LNCAP (cell line): ENCODE results near the gene MOV10L1.

Experiments
- CTCF ChIP-seq: fragments of 450-650 bp; IDR thresholded peaks from 2 replicates; pipeline ENCODE4 v1.5.1; 2017; ENCODE audit warnings: mild to moderate bottlenecking

The MOV10L1 gene

DNA sequence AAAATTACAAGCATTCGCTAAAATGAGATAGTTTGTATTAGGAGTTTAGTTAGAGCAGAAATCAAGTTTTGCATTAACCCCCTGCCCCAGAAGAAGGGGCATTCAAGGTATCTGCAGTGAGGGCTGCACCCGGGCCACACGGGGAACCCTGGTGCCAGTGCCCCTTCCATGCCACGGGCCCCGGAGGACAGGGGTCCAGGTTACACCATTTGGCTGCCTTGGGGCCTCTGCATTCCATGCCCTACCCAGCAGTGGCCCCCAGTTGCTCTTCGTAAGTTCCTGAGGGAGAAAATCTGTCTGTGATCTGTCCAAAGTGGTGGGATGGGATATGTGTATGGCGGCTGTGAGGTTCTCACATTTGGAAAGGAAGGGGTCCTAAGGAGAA lies 63.9 kb downstream of the MOV10L1 start:
- no peak for TF ChIP-seq CTCF

DNA sequence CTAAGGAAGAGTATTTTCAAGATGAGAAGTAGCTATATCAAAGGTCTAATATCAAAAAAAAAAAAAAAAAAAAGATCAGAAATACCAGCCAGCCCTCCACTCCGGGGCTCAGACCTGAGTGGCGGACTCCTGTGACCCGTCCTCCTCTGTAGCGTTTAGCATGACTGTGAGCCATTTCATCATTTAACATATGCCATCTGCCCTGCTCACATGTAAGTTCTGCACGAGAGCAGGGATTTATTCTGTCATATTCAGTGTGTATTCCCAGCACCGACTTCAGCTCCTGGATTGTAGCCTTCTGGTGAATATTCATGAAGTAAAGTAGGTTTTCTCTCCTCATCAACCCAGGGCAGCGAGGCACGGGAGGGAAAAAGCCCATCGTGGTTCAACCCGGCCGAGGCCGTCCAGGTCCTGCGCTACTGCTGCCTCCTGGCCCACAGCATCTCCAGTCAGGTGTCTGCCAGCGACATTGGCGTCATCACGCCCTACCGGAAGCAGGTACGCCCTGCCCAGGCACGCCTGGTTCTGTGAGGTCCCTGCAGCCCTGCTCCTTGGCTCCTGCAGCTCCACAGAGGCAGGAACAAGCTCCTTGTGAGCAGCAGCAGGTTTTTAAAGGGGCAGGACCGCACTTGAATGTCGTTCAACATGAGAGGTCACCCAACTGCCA lies 68.0 kb downstream of the MOV10L1 start:
- no peak for TF ChIP-seq CTCF

GRCh38 chr22:50160947-50161346 lies 71.1 kb downstream of the MOV10L1 start:
- no peak for TF ChIP-seq CTCF

DNA sequence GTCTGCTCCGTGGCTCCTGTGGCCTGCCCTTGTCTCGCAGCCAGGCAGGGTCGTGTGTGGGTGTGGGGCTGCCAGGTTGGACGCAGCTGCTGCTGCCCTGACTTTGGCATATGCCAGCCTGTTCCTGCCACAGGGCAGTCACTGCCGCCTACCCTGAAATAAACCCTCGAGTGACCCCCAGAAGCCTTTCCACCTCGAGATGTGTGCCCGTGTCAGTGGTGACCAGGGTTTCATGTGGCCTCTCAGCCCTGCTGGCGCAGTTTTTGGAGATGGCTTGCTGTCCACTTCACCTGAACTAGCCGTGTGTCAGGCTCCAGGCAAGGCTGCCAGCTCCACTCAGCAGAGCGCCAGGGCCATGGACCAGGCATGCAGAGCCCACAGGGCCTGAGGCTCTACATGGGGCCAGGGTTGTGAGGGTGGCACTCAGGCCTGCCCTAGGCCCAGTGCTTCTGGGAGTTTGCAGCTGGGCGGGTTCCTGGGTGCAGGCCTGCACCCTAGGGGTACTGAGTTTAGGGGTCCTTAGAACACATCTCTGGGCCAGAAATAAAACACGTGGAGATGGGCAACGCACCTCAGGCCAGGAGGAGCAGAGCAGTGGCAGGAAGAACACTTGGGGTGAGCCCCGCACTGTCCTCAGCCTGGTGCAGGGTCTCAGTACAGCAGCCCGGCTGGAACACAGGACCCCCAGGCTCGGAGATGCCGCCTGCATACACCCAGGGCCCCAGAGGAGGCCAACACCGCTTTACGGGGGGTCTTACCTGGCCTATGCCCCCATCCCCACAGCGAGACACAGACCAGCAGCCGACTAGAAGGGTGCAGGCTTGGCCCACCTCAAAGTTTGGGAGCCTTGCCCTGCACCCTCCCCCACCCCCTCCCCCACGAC lies 71.9 kb downstream of the MOV10L1 start:
- TF ChIP-seq CTCF: no peak

- TF ChIP-seq CTCF: no peak
Observed at GRCh38 chr22:50162391-50162956, 72.7 kb downstream of the MOV10L1 start.

DNA sequence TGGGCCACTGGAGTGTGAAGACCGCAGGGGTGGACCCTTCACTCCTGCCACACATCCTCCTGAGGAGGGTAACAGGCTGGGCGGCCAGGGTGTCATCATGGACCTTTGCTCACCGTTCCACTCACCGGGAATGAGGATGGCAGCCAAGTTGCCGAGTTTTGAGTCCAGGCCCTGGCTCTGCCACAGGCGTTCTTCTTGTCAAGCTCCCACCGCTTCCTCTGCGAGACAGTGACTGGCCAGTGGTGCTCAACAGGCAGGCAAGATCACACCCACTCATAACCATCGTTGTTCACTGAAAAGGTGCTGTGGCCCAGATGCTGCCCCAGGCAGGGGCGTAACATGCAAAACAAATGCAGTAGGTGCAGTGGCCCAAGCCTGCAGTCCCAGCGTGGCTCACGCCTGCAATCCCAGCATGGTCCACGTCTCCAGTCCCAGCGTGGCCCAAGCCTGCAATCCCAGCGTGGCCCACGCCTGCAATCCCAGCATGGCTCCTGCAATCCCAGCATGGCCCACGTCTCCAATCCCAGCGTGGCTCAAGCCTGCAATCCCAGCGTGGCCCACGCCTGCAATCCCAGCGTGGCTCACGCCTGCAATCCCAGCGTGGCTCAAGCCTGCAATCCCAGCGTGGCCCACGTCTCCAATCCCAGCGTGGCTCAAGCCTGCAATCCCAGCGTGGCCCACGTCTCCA lies 75.8 kb downstream of the MOV10L1 start:
- TF ChIP-seq CTCF: no peak

DNA sequence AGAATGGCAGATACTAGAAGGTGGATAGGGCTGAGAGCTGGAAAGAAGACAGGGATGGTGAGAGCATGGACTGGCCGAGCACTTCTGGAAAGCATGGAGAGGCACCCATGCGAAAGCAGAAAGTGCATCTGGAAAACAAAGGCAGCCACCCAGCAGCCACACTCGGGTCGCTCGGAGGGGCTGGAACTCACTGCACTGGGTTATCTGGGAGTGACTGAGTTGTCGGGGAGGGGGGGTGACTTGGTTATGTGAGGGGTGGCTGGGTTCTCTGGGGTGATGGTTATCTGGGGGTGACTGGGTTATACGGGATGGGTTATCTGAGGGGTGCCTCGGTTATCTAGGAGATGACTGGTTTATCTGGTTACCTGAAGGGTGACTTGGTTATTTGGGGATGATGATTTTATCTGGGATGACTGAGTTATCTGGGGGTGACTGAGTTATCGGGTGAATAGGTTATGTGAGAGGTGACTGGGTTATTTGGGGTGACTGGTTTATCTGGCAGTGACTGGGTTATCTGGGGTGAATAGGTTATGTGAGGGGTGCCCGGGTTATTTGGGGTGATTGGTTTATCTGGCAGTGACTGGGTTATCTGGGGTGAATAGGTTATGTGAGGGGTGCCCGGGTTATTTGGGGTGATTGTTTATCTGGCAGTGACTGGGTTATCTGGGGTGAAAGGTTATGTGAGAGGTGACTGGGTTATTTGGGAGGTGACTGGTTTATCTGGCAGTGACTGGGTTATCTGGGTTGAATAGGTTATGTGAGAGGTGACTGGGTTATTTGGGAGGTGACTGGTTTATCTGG lies 78.1 kb downstream of the MOV10L1 start:
- no peak for TF ChIP-seq CTCF
